Large intestine (tissue), 3 donors: ENCODE results near the gene IL18R1. TPM values are rescaled to one million over a fixed set of nuclear protein-coding genes. Genes with fewer than 3 reads are reported as not detected.

Experiments used
- DNase-seq, 2 donors: peaks; one replicate each; pipeline versions ENCODE4 v3.0.0 to v3.0.0-alpha.2; 2013
- H3K27ac ChIP-seq: one replicate; pipeline ENCODE4 v1.5.1; 2013; ENCODE audit warnings: low read length
- H3K27me3 ChIP-seq: 2 replicates; pipeline ENCODE4 v1.6.1; 2013; ENCODE audit warnings: low read length; ENCODE audit not compliant: control insufficient read depth, insufficient read depth
- H3K36me3 ChIP-seq: 2 replicates; pipeline ENCODE4 v1.6.1; 2013; ENCODE audit warnings: low read length; ENCODE audit not compliant: control insufficient read depth, insufficient read depth
- H3K4me1 ChIP-seq: one replicate; pipeline ENCODE4 v1.6.1; 2013; ENCODE audit warnings: low read length; ENCODE audit not compliant: control insufficient read depth, insufficient read depth
- H3K4me3 ChIP-seq: one replicate; pipeline ENCODE4 v1.5.1; 2013; ENCODE audit warnings: low read length
- H3K9me3 ChIP-seq: one replicate; pipeline ENCODE4 v1.6.1; 2013; ENCODE audit warnings: mild to moderate bottlenecking, low read depth, low read length, moderate library complexity; ENCODE audit not compliant: control insufficient read depth
- WGBS: methylation state at CpG from one replicate; pipeline ENCODE4 v1.1.5; 2013; ENCODE audit warnings: low lambda C conversion rate; ENCODE audit not compliant: insufficient coverage; 5-methylcytosine and 5-hydroxymethylcytosine counted together
- polyA plus RNA-seq: library from polyadenylated mRNA; unstranded; fragments of 120-200 nt; gene quantifications from one replicate; pipeline ENCODE4 v1.2.1, GENCODE V29; 2013

Gene IL18R1
- polyA plus RNA-seq, 1 donor = 6.9 TPM

DNA sequence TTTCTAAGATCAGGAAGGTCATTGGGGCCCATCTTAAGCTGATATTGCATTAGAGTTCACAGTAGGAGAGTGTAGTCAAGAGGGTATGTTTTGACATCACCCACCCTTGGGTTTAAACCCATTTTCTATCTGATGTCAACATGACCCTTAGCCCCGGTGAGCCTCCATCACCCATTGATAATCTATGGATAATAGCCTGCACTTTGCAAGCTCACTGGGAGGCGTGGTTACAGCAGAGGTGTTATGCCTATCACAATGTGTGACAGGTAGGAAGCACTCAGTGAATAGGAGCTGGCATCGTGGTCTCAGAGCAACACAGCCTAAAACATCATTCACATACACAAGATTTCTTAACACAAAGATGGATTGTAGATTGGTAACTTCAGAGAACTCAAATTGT is 88.6 kb downstream of the IL18R1 start:
- Histone ChIP-seq H3K4me3 (no peak overlapping the region), H3K27me3 (peaks cover 6% of the 10 kb centered on the region), H3K9me3 (no peaks in the 10 kb centered on the region), H3K4me1 (no peaks in the 10 kb centered on the region), H3K36me3 (no peaks in the 10 kb centered on the region), H3K27ac (no peak overlapping the region)
- no CpG with 5 or more reads among the region's 3 CpGs for WGBS
- no peak for DNase-seq

DNA sequence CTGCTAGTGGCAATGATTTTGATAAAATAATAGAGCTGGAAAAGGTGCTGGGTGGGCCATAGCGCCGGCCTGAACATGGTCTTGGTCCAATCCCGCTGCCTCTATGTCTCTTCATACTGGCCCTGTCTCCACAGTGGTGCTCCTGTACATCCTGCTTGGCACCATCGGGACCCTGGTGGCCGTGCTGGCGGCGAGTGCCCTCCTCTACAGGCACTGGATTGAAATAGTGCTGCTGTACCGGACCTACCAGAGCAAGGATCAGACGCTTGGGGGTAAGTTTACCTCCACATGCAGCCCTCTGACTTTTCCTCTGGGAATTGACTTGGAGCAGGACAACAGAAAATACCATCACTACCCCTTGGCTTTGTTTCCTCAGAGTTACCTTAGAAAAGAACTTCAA is 91.3 kb downstream of the IL18R1 start:
- no peaks in the 10 kb centered on the region for H3K4me1 ChIP-seq
- no peaks in the 10 kb centered on the region for H3K9me3 ChIP-seq
- no peaks in the 10 kb centered on the region for H3K27me3 ChIP-seq
- H3K4me3 ChIP-seq = no peak overlapping the region
- DNase-seq = no peak
- WGBS = no CpG with 5 or more reads among the region's 9 CpGs
- no peaks in the 10 kb centered on the region for H3K36me3 ChIP-seq
- H3K27ac ChIP-seq = no peak overlapping the region

Other genes with a start within 250 kb of the IL18R1 start
- gene IL1R1, start 213.1 kb upstream of the IL18R1 start, polyA plus RNA-seq = 21.6 TPM
- gene IL1RL2, start 168.8 kb upstream of the IL18R1 start, polyA plus RNA-seq = 0.34 TPM
- gene IL1RL1, start 44.2 kb upstream of the IL18R1 start, polyA plus RNA-seq = 0.46 TPM
- gene IL18RAP, start 67.4 kb downstream of the IL18R1 start, polyA plus RNA-seq = 1.0 TPM
- gene SLC9A4, start 117.4 kb downstream of the IL18R1 start, polyA plus RNA-seq = 0.04 TPM